SH-SY5Y (cell line): Measurements from ENCODE around the gene VAV2.

Experiments
- GATA2 ChIP-seq: IDR thresholded peaks from 2 replicates; pipeline ENCODE4 v1.6.1; 2011; ENCODE audit warnings: mild to moderate bottlenecking, low read depth, low read length
- GATA3 ChIP-seq: IDR thresholded peaks from 2 replicates; pipeline ENCODE4 v1.6.1; 2011; ENCODE audit warnings: low read depth, mild to moderate bottlenecking, low read length, moderate library complexity

VAV2 gene

DNA sequence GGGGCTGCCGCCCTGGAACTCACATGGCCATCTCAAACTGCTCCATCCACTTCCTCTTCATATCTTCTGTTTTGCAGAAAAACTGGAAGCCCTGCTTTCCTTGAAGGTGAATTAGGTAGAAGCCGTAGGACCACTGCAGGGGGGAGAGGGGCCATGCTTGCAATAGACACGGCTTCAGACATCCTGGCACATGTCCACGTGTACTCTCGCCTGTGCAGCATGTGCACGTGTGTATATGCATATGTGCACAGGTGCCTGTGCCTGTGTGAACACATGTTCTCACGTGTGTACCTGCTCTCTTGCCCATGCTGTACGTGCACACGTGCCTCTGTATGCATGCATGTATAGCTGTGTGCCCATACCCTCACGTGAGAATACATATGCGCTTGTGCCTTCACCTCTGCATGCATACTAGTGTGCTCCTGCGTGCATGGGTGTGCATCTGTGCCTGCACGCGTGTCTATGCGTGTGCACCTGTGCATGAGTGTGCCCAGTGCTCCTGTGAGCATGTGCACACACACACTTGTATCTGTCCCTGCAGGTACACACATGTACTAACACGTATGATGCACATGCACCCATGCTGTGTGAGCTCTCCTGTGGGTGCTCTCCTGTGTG is 206.3 kb downstream of the VAV2 start:
- TF ChIP-seq GATA2, result no peak
- no peak for TF ChIP-seq GATA3

DNA sequence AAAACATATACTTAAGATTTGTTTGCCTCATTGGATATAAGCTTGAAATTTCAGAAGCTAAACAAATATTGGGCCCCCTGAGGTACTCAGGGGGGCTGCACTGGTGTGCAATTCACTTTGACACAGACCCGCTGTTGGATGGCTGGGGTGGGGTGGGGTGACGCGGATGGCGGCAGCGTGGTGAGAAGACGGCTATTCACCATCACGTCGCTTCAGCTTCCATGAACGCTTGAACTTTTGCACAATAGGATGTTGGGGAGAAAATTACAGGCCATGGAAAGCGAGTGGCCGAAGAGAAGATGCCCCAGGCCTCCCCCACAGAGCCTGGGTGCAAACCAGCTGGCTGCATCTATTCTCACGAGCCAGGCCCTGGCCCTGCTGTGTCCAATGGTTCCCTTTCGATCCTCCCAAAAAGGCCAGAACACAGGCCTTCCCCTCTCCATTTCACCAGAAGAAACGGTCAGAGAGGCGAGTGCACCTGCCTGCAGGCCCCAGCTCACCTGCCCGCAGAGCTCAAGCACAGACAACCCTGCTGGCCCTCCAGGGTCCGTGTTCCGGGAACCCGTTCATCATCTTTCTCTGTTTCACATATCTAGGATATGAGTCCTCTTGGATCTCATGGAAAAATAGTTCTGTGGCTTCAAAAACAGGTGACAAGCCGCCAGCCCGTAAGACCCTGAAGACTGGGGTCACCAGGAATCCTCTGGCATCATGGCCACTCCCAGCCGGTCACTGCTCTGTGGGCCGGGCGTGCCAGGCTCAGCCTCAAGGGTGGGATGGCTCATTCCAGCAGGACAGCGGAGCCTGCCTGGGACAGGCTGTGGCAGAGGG is 207.2 kb downstream of the VAV2 start:
- TF ChIP-seq GATA3, result no peak
- no peak for TF ChIP-seq GATA2

DNA sequence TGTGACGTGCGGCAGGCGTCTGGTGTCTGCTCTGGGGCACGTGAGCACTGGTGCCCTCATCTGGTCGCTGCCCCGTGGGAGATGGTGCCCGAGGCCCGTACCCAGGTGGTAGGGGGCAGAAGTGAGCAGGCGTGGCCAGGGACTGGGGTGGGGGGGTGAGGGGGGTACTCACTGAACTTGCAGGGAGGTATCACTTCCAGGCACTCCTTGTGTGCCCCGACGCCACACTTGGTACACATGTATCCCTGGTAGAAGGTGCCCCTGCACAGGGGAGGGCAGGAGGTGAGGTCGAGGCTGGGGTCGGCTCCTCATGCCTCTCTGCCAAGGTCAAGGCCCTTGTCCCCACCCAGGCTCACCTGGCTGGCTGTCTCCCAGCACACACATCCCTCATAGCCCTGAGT is 208.8 kb downstream of the VAV2 start:
- TF ChIP-seq GATA2 (no peak), GATA3 (no peak)

DNA sequence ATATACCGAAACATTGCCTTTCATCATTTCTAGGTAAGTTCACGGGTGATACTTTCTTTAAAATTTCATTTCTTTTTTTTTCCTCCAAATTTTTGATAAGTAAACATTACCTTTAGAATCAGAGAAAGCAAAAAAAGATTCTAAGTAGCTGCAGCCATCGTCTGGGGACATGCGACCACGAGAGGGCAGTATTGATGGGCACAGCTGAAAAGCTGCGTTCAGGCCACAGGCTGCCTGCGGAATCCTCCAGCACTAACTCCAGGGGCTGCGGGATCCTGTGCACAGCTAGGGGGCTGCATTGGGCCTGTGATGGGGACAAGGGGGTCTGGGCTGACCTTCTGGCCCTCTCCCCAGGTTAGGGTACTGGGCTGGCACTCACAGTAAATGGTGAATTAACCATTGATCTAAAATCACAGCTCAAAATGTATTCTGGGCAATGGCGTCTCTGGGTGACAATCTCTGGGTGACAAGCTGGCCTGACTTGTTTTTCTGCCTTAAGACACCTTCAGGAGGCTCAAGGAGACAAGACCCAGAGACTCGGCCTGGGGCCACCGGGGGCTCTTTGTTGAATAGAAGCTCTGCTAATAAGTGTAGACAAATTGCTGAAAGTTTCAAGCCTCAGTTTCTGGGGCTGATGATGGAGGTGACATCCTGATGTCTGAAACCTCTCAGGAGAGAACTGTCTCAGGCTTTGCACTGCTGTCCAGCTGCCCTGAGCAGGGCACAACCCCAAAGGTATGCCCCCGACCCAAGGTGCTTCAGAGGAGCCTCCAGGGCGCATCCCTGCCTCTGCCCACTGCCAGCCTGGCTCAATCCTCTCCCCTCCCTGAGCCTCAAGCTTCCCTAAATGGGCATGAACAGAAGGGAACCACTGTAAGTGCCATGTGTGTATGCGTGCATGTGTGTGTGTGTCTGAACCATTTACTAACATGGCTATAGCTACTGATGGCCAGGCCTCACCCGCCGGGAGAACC is 209.7 kb downstream of the VAV2 start:
- TF ChIP-seq GATA2, result no peak
- no peak for TF ChIP-seq GATA3

- TF ChIP-seq GATA3, result no peak
- no peak for TF ChIP-seq GATA2
Observed at GRCh38 chr9:133781828-133782135, 210.3 kb downstream of the VAV2 start.

GRCh38 chr9:133780962-133781827 is 210.9 kb downstream of the VAV2 start:
- TF ChIP-seq GATA2 (no peak), GATA3 (no peak)

DNA sequence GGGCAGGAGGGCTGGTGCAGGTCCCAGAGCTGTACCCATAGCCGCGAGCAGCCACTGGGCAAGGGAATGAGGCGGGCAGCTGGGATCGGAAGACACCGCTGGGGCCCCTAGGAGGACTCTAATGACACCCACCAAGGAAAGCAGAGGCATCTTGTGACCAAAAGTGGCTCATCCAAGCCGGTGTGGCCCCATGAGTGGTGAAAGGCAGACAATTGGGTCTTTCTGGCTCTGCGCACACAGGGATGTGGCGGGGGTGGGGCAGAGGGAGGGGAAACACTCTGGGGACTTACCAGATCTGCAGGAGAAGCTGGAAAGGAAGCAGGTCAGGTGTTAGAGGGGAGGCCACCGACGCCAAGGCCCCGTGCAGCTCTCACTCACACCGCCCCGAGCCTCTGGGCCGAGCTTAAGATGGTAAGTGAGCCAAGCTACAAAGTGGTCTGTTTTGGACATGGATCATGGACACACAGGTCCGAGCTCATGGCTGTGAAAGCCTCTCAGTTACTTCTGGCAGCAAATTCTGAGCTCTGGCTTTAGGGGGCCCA is 211.6 kb downstream of the VAV2 start:
- TF ChIP-seq GATA2, result no peak

DNA sequence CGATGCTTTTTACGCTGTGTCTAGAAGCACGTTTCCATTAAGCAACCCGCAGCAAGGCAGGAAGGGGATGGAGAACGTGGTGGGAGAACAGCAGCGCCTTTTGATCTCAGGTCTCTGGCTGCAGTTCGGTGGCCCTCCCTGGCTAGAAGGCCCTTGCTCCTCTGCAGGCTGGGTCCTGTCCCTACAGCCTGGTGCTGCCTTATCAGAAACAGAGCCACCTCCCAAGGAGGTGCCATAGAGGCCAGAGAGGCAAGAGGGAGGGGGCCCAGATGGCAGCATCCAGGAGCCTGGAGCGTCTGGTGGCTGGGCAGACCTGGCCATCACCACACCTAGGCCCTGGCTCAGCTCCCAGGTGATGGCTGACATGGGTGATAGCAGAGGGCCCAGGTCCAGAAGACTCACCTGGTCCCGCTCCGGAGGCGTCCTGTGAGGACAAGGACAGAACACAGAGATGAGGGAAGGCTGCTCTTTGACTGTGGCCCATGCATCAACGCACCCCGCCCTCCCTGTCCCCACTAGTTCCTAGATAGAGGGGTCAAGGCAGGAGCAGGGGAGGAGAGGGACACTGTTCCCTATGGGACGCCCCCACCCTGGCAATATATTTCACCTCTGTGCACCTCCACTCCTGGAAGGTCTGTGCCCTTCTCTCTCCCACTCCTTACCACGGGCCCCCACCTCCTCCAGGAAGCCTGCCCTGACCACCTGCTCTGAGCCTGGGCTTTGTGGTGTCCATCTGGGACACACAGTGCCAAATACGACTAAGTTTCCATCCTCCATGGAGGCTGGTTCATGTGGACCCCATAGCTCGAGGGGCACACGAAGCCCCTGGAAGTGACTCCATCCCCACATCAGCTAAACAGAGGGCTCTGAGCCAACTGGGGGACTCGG is 212.4 kb downstream of the VAV2 start:
- no peak for TF ChIP-seq GATA3
- TF ChIP-seq GATA2, result no peak

- TF ChIP-seq GATA3 (no peak), GATA2 (no peak)
Observed at GRCh38 chr9:133779081-133779480, 213.0 kb downstream of the VAV2 start.

GRCh38 chr9:133778336-133779013 is 213.6 kb downstream of the VAV2 start:
- TF ChIP-seq GATA3, result no peak
- no peak for TF ChIP-seq GATA2

- no peak for TF ChIP-seq GATA2
- no peak for TF ChIP-seq GATA3
Observed at GRCh38 chr9:133777871-133778270, 214.3 kb downstream of the VAV2 start.
